ENCODE results near the gene TPM2.

DNA sequence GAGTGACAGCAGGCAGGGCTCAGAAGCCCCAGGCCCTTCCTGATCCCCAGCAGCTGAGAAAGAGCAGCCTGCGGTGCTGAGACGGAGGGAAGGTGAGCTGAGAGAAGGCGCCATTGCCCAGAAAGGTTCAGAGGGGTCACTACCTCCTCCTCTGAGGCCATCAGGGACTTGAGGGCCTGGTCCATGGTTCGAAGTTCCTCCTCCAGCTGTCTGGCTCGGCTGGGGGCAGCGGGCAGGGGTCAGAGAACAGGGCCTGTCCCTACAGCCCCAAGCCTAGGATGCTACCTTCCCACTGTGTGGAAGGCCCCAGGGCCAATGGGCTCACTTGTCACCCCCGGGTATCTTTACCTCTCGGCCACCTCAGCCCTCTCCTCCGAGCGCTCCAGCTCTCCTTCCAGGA lies 4.8 kb downstream of the TPM2 start:
- TF ChIP-seq CTCF (IDR thresholded peaks at IDR 0.05) (no peak), EZH2phosphoT487 (IDR thresholded peaks at IDR 0.05) (no peak)

All from neural progenitor cell (in vitro differentiated cells).